ENCODE results near the gene LRWD1.

Gene LRWD1

GRCh38 chr7:102464577-102465280, at the start of gene LRWD1, which contains the start of gene ALKBH4:
Gene LRWD1, plus strand, starts transcription at chr7:102464984. Its CDS starts 97 bp downstream, at chr7:102465081.
Gene ALKBH4, minus strand, starts transcription at chr7:102464863. Its CDS starts 27 bp downstream, at chr7:102464836.
- DNase-seq, result peak in 1 of 2 experiments; percentile 55

- DNase-seq, result no peak
These were observed 49.0 kb upstream of the LRWD1 start for GRCh38 chr7:102415685-102416225.

- DNase-seq, result no peak
These were observed 48.4 kb upstream of the LRWD1 start for GRCh38 chr7:102416406-102416805.

- no peak for DNase-seq
These were observed 47.7 kb upstream of the LRWD1 start for GRCh38 chr7:102417105-102417504.

- DNase-seq, result no peak
These were observed 46.2 kb upstream of the LRWD1 start for GRCh38 chr7:102418592-102418991.

- no peak for DNase-seq
These were observed 43.0 kb upstream of the LRWD1 start for GRCh38 chr7:102421706-102422240.

GRCh38 chr7:102424129-102424551, 40.6 kb upstream of the LRWD1 start:
- peak; percentile 22 to 71 for DNase-seq

- DNase-seq, result no peak
These were observed 40.0 kb upstream of the LRWD1 start for GRCh38 chr7:102424787-102425218.

- DNase-seq, result peak in 1 of 2 experiments; percentile 49
These were observed 39.0 kb upstream of the LRWD1 start for GRCh38 chr7:102425639-102426267.

GRCh38 chr7:102426268-102427018, 38.3 kb upstream of the LRWD1 start:
- no peak for DNase-seq

GRCh38 chr7:102427019-102427405, 37.8 kb upstream of the LRWD1 start:
- DNase-seq, result no peak

- no peak for DNase-seq
These were observed 35.5 kb upstream of the LRWD1 start for GRCh38 chr7:102429141-102429899.

- peak; percentile 95 to 98 for DNase-seq
These were observed 33.0 kb upstream of the LRWD1 start for GRCh38 chr7:102431617-102432298.

- no peak for DNase-seq
These were observed 32.2 kb upstream of the LRWD1 start for GRCh38 chr7:102432442-102433218.

- no peak for DNase-seq
These were observed 31.4 kb upstream of the LRWD1 start, which contains the start of gene ORAI2 for GRCh38 chr7:102433219-102434038. Gene ORAI2, plus strand, starts transcription at chr7:102433575. Its CDS starts 5,382 bp downstream, at chr7:102438957.

GRCh38 chr7:102434039-102434486, 30.7 kb upstream of the LRWD1 start:
- no peak for DNase-seq

GRCh38 chr7:102436118-102436517, 28.7 kb upstream of the LRWD1 start:
- peak in 1 of 2 experiments; percentile 68 for DNase-seq

GRCh38 chr7:102439963-102440795, 24.6 kb upstream of the LRWD1 start:
- no peak for DNase-seq

All from cerebellar nuclear complex (tissue), 1 donor.